Transverse colon (tissue), 4 donors: Measurements from ENCODE around the gene UGT2B15.

Experiments used
- CTCF ChIP-seq, 5 experiments: fragments of 200-600 bp in 3 of 5; fragments of 450-650 bp in 2 of 5; sonication (generic) in 3 of 5; IDR thresholded peaks; 1 replicate in 2 of 5; 2 replicates in 3 of 5; pipeline ENCODE4 v1.5.1; 2016 to 2017; ENCODE audit warnings: antibody characterized with exemption in 5 of 5, inconsistent platforms in 3 of 5, mild to moderate bottlenecking in 2 of 5, moderate library complexity in 1 of 5
- EP300 ChIP-seq: sonication (generic); formaldehyde crosslinking; IDR thresholded peaks from one replicate; pipeline ENCODE4 v1.6.1; 2017; ENCODE audit warnings: antibody characterized with exemption, low read depth
- POLR2A ChIP-seq: fragments of 450-650 bp; IDR thresholded peaks from one replicate; pipeline ENCODE4 v1.6.1; 2016; ENCODE audit warnings: antibody characterized with exemption, mild to moderate bottlenecking, moderate library complexity
- POLR2AphosphoS5 ChIP-seq, 3 donors: sonication (generic); formaldehyde crosslinking; IDR thresholded peaks; one replicate each; pipeline ENCODE4 v1.6.1; 2016; ENCODE audit warnings: antibody characterized with exemption in 3 of 3

GRCh38 chr4:68599150-68599549, 71.3 kb downstream of the UGT2B15 start:
- TF ChIP-seq POLR2A (no peak), CTCF (IDR thresholded peaks at IDR 0.05) (no peak), POLR2AphosphoS5 (IDR thresholded peaks at IDR 0.05) (no peak), EP300 (no peak)
